ENCODE measurements around the gene B4GAT1.

The B4GAT1 gene

DNA sequence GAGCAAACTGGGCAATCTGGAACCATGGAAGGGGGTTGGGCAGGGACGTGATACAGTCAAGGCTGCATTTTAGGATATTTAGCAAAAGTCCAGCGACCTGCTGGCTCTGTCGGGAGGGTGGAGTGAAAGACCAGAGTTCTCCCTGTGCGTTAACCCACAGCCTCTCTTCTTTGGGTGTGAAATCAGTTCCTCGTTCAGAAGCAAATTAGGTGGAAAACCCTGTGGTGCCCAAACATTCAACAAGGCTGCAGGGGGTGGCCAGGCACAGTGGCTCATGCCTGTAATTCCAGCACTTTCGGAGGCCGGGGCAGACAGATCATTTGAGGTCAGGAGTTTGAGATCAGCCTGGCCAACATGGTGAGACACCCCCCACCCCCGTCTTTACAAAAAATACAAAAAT lies 49.8 kb downstream of the B4GAT1 start:
- DNase-seq, result no peak

Measured in OCI-M1 (cell line).